Hypothalamus (tissue), 51 donors: ENCODE data around the gene ADAM10.

ENCODE experiments used
- DNase-seq, 51 donors: peaks; one replicate each; lab custom pipeline; 2025; lab: John Stamatoyannopoulos, UW

Gene ADAM10

GRCh38 chr15:58541410-58542087, 208.0 kb downstream of the ADAM10 start:
- DNase-seq = no peak

GRCh38 chr15:58539548-58539947, 210.0 kb downstream of the ADAM10 start:
- DNase-seq = no peak

- DNase-seq = no peak
Measured at GRCh38 chr15:58538901-58539300, 210.6 kb downstream of the ADAM10 start.
